ENCODE results near the gene WFDC6. TPM values are rescaled to one million over a fixed set of nuclear protein-coding genes. Genes with fewer than 3 reads are reported as not detected.
A peak's percentile ranks its signal among the peaks of the same experiment; 100 is the strongest.

WFDC6 gene
- total RNA-seq, 1 donor from 2014 or later: not detected

DNA sequence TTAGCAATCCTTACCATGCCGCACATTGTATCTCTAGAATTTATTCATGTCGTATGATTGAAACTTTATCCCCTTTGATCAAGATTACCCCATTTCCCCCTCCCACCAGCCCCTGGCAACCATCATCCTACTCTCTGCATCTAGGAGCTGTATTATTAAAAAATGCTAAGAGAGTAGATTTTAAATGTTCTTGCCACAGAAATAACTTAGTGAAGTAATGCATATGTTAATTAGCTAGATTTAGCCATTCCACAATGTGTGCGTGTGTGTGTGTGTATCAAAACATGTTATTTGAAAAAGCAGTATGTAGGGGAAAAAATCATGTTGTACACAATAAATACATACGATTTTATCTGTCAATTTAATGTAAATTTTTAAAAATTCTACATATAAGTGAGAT, 12.0 kb downstream of the WFDC6 start:
- no peak for ATAC-seq (ENCODE audit: poor library complexity)
- intact Hi-C loops (cut with DNase I): no loop called here
- no peak for DNase-seq

DNA sequence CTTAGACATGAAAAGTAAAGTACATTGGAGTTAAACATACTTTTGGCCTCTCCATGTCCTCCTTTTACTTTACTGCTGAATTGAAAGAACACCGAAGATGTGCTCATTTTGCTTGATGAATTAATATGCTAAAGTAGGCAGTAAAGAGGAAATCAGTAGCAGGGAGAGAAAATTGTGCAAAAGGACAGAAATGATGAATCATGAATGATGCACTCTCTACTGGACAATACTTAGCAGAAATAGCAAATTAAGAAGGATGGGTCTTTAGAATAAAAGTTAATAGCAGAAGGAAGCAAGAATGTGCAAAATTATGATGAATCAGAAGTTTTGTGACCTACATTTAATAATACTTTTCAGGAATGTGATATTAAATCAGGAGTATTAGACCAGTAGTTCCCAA, 15.5 kb downstream of the WFDC6 start:
- intact Hi-C loops (cut with DNase I): no loop called here
- ATAC-seq (ENCODE audit: poor library complexity) (no peak), DNase-seq (no peak)

DNA sequence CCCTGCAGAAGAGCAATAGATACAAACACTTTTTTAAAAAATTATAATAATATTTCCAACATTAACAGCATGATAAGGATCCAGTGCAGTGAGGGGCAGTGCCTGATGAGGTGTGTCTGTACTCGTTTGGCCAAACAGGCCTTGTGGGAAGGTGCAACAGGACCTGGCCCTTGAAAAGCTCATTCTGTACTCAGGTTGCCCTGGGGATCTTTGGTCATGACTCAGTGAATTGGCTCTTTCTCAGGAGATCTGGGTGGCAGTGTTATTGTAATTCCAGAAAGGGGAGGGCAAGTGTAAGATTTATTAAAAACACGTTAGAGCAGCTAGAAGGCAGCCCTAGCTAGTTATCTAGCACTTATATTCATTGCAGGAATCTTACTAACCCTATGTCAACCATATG, 21.0 kb downstream of the WFDC6 start:
- DNase-seq (no peak), ATAC-seq (ENCODE audit: poor library complexity) (no peak)
- intact Hi-C loops (cut with DNase I): no loop called here

GRCh38 chr20:45515147-45515913, 24.0 kb downstream of the WFDC6 start, which contains the start of gene SPINT3:
Gene SPINT3 (minus strand): TSS chr20:45515622. CDS start chr20:45515608, 14 bp downstream.
- intact Hi-C loops (cut with DNase I): no loop called here
- DNase-seq (no peak), ATAC-seq (ENCODE audit: poor library complexity) (no peak)

GRCh38 chr20:45510242-45510862, 28.9 kb downstream of the WFDC6 start:
- DNase-seq (no peak), ATAC-seq (ENCODE audit: poor library complexity) (no peak)
- intact Hi-C loops (cut with DNase I): no loop called here

DNA sequence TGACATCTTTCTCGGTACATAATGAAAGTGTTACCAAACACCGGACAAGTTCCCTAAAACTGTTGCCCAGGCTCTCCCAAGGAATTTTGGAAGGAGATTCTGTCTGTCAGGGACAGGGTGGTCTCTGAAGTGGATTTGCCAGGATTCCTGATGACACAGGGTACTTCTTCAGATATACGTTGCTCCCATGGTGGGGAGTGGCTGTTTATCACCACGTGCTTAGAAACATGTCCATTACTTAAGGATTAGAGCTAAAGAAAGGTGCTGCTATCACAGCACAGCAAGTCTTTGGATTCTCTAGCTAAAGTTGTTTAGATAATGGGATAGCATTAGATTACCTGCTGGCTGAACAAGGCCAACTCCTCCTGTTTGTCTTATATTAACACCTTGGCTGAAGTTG, 30.2 kb downstream of the WFDC6 start:
- no peak for ATAC-seq (ENCODE audit: poor library complexity)
- no peak for DNase-seq
- intact Hi-C loops (cut with DNase I): no loop called here

DNA sequence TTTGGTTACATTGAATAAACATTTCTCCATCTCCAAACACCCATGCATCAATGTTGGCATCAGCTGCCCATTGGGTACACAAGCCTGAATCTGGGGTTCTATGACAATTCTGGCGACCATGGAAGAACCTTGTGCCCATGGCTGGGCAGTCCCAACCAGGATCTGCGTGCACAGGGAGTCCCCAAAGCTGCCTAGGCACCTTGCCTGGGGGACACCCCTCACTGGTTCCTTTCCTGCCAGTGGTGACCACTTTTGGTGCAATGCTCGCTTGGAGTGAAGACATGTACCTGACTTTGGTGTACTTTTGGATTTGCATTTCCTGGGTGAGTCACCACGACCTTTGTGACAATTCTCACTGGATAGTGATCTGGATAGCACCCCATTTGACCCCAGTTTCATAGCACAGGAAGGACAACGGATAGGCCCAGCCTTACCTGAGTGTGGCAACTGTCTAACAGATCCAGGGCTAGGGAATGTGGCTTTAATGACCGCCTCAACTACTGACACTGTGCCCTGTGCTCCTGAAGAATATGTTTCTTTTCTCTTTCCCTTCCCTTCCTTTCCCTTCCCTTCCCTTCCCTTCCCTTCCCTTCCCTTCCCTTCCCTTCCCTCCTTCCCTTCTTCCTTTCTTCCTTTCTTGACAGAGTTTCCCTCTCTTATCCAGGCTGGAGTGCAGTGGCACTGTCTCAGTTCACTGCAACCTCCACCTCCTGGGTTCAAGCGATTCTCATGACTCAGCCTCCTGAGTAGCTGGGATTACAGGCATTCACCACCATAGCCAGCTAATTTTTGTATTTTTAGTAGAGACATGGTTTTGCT, 31.0 kb downstream of the WFDC6 start:
- DNase-seq (no peak), ATAC-seq (ENCODE audit: poor library complexity) (no peak)
- intact Hi-C loops (cut with DNase I): no loop called here

DNA sequence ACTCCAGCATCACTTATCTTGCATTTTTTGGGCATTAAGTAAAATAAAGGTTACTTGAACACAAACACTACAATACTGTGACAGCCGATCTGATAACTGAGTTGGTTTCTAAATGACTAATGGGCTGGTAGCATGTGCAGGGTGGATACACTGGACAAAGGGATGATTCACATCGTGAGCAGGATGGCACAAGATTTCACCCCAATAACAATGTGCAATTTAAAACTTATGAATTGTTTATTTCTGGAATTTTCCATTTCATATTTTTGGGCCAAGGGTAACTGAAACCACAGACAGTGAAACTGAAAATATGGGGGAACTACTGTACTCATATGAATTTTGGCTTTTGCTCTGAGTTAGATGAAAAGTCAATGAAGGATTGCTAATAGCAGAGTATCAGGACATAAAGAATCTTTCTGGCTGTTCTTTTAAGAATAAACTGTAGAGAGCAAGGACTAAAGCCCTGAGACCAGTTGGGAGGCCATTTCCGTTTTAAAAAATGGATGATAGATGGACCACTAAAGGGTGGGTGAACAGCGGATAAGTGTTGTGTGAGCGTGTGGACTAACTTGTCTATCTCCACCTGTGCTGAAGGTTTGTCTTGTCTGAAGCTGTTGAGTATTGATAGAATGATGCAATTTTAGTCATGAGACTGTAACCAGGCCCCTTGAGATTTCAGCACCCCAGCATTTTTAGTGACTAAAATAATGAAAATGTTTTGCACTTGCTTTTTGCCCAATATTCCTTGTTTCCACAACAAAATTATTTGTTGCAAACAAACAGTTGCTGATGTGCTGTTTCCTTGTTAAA, 32.1 kb downstream of the WFDC6 start:
- intact Hi-C loops (cut with DNase I): no loop called here
- DNase-seq (no peak), ATAC-seq (ENCODE audit: poor library complexity) (no peak)

DNA sequence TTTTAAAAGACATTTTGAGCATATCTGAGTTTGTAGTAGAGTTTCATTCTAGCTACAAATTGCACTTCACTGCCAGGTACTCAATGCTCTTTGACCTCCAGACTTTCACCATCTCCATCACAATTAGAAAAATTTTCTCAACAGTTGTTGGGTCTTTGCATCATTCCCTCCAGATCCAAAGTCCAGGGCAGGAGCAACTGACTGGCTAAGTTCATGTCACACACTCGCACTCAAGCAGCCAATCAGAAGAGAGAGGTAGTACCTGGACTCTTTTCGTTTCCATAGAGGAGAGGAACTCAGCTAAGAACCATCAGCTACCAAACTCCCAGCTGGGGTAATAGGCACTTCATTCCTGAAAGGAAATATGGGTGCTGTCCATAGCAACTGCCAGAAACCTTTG, 32.9 kb downstream of the WFDC6 start:
- intact Hi-C loops (cut with DNase I): no loop called here
- no peak for ATAC-seq (ENCODE audit: poor library complexity)
- no peak for DNase-seq

GRCh38 chr20:45503403-45503802, 35.9 kb downstream of the WFDC6 start:
- no peak for ATAC-seq (ENCODE audit: poor library complexity)
- intact Hi-C loops (cut with DNase I): no loop called here

DNA sequence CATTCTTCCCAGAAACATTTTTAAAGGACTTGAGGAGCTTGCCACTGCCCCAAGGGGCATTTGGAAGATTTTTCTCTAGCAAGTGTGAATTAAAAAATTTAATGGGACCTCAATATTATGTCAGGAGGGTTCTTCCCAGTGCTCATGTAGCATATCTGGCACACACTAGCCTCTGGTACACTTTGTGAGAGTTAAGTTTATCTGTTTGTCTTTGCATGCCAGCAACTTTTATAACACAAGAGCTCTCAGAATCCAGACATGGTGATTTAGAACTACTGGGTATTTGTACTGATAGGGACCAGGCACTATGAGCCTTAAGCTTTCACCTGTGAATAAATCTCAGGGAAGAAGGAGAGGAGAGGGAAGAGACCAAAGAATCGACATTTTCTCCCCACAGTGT, 36.7 kb downstream of the WFDC6 start:
- intact Hi-C loops (cut with DNase I): no loop called here
- ATAC-seq (ENCODE audit: poor library complexity) (no peak), DNase-seq (no peak)

More at GRCh38 chr20:45503403-45503802, 35.9 kb downstream of the WFDC6 start:
- DNase-seq: no peak

DNA sequence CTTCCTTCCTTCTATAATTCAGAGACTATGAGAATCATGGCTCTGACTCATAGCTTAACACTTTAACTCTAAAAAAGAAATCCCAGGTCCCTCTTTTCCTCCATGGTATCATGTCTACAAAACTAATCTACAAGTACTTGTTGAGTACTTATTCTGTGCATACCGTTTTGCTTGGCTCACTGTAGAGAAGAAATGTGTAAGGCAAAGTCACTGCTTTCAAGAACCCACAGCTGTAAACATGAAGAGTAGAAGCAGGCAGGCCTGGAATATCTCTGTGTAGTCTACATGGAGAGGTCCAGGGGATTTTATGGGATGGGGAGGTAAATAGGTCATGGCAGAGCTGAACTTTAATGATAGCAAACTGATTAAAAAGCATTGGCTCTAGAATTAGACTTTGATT, 37.7 kb downstream of the WFDC6 start:
- DNase-seq (no peak), ATAC-seq (ENCODE audit: poor library complexity) (no peak)
- intact Hi-C loops (cut with DNase I): no loop called here

- no peak for DNase-seq
- ATAC-seq (ENCODE audit: poor library complexity): peak; percentile 45
- intact Hi-C loops (cut with DNase I): no loop called here
Observed at GRCh38 chr20:45500022-45500421, 39.3 kb downstream of the WFDC6 start.

GRCh38 chr20:45497971-45498494, 41.2 kb downstream of the WFDC6 start:
- ATAC-seq (ENCODE audit: poor library complexity) (no peak), DNase-seq (no peak)
- intact Hi-C loops (cut with DNase I): no loop called here

DNA sequence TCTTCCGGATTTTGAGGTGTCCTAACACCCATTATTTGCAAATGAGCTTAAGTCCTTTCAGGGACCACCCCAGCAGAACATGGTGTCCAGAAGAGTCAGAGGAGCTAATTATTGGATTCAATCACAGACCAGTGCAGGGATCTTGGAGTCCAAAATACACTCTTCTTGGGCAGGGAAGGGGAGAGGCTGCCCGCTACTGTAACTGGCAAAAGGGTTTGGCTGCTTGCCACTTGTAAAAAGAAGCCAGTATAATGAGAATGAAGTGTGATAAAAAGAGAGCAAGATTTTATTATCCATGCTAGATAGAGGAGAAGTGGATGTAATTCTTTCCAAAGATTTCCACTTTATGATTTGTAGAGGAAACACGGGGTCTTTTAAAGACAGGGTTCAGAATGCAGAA, 43.1 kb downstream of the WFDC6 start:
- no peak for DNase-seq
- ATAC-seq (ENCODE audit: poor library complexity): no peak
- intact Hi-C loops (cut with DNase I): no loop called here

DNA sequence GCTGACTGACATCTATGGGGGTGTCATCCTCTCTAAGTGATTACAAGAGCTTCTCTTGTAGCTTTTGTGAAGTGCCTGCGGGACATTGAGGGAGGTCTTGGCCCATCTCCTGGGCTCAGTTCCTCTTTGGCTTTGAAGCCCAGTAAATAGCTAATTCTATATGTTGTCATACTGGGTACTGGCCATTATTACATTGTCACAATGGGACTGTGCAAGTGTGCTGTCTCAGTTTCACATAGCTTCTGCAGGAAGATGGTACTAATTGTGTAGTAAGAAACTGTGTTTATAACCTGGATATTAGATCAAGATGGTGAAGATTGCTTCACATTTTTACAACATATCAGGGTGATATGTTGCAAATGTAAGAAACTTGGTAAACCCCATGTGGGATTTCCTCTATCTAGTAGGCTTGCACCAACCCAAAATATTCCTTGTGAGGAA, 43.8 kb downstream of the WFDC6 start:
- ATAC-seq (ENCODE audit: poor library complexity) (no peak), DNase-seq (no peak)
- intact Hi-C loops (cut with DNase I): no loop called here

GRCh38 chr20:45489083-45489531, 50.2 kb downstream of the WFDC6 start:
- DNase-seq (no peak), ATAC-seq (ENCODE audit: poor library complexity) (no peak)
- intact Hi-C loops (cut with DNase I): no loop called here

DNA sequence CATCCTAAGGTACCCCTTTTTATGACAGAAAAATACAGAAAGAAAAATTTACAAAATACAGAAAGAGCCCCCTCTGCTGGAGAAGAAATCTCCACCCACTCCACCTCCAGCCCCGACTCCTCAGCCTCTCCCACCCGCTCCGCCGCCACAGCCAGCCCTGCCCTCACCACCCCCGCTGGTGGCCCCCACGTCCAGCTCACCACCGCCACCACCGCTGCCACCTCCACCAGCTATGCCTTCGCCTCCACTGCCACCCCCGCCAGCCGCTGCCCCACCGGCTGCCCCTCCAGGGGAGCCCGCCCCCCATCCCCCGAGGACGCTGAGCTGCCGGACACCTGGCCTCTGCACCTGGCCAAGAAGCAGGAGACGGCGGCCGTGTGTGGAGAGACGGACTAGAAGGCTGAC, 52.0 kb downstream of the WFDC6 start:
- DNase-seq (no peak), ATAC-seq (ENCODE audit: poor library complexity) (no peak)
- intact Hi-C loops (cut with DNase I): no loop called here

GRCh38 chr20:45485388-45485787, 53.9 kb downstream of the WFDC6 start:
- intact Hi-C loops (cut with DNase I): no loop called here
- ATAC-seq (ENCODE audit: poor library complexity) (no peak), DNase-seq (no peak)

Measured in Right ventricle myocardium superior (tissue), 1 donor.